Fibroblast of lung (primary cell): Measurements from ENCODE around the gene SHROOM3. TPM values are rescaled to one million over a fixed set of nuclear protein-coding genes. Genes with fewer than 3 reads are reported as not detected.

Experiments
- DNase-seq, 2 donors: peaks; one replicate each; pipeline versions ENCODE4 v3.0.0 to v3.0.0-alpha.2; 2010; ENCODE audit warnings: low read depth in 2 of 2
- H2AFZ ChIP-seq: 2 replicates; pipeline ENCODE4 v1.5.1; 2012; ENCODE audit warnings: low read length, control low read depth, inconsistent platforms
- H3K27ac ChIP-seq: 2 replicates; pipeline ENCODE4 v1.5.1; 2011; ENCODE audit warnings: low read length, control low read depth; ENCODE audit not compliant: insufficient read depth
- H3K27me3 ChIP-seq: 2 replicates; pipeline ENCODE4 v1.5.1; 2011; ENCODE audit warnings: mild to moderate bottlenecking, low read length; ENCODE audit not compliant: control insufficient read depth, insufficient read depth
- H3K36me3 ChIP-seq: 2 replicates; pipeline ENCODE4 v1.5.1; 2011; ENCODE audit warnings: low read length; ENCODE audit not compliant: control insufficient read depth, insufficient read depth
- H3K4me1 ChIP-seq: 2 replicates; pipeline ENCODE4 v1.5.1; 2011; ENCODE audit warnings: low read length; ENCODE audit not compliant: control insufficient read depth, insufficient read depth; ENCODE audit errors: extremely low read depth
- H3K4me2 ChIP-seq: 2 replicates; pipeline ENCODE4 v1.5.1; 2011; ENCODE audit warnings: low read length, control low read depth; ENCODE audit not compliant: insufficient read depth; ENCODE audit errors: extremely low read depth
- H3K4me3 ChIP-seq, 4 experiments: fragments of 200-600 bp in 1 of 4; sonication (generic) in 1 of 4; replicated peaks in 1 of 4; 2 replicates each; pipeline ENCODE4 v1.5.1; 2011 to 2016; ENCODE audit warnings: low read length in 4 of 4, low read depth in 3 of 4, mild to moderate bottlenecking in 3 of 4, control low read depth in 2 of 4, inconsistent platforms in 1 of 4, mixed read lengths in 1 of 4; ENCODE audit not compliant: insufficient read depth in 1 of 4; ENCODE audit errors: control extremely low read depth in 1 of 4
- H3K79me2 ChIP-seq: 2 replicates; pipeline ENCODE4 v1.5.1; 2012; ENCODE audit warnings: mild to moderate bottlenecking, low read length, inconsistent platforms; ENCODE audit not compliant: control insufficient read depth, insufficient read depth
- H3K9ac ChIP-seq: 2 replicates; pipeline ENCODE4 v1.5.1; 2011; ENCODE audit warnings: mild to moderate bottlenecking, low read length, control low read depth; ENCODE audit not compliant: insufficient read depth
- H3K9me3 ChIP-seq: 2 replicates; pipeline ENCODE4 v1.5.1; 2012; ENCODE audit warnings: low read depth, low read length; ENCODE audit not compliant: control insufficient read depth, insufficient read depth
- H4K20me1 ChIP-seq: 2 replicates; pipeline ENCODE4 v1.5.1; 2011; ENCODE audit warnings: low read length; ENCODE audit not compliant: control insufficient read depth, insufficient read depth; ENCODE audit errors: extremely low read depth
- EZH2 ChIP-seq: IDR thresholded peaks from 2 replicates; pipeline ENCODE4 v1.5.1; 2012; ENCODE audit warnings: low read length, control low read depth, mild to moderate bottlenecking; ENCODE audit errors: missing control alignments
- polyA plus RNA-seq, 2 donors: library from polyadenylated mRNA; depleted of rRNA in 1 of 2; stranded (reverse) in 1 of 2; unstranded in 1 of 2; fragments of >200 nt; gene quantifications; 2 replicates each; pipeline ENCODE4 v1.2.1, GENCODE V29; 2011 to 2012; ENCODE audit warnings: missing spikeins in 1 of 2
- total RNA-seq: library from RNA; depleted of rRNA; stranded (reverse); fragments of >200 nt; gene quantifications from 2 replicates; pipeline ENCODE4 v1.2.1, GENCODE V29; 2014
- TF ChIP-seq, protein P1 (sequence below), 2 donors: IDR thresholded peaks in 1 of 2; conservative IDR thresholded peaks in 1 of 2; 1 replicate in 1 of 2; 2 replicates in 1 of 2; pipeline ENCODE4 v1.5.1; 2011 to 2012; ENCODE audit warnings: low read length in 2 of 2, control low read depth in 1 of 2, inconsistent platforms in 1 of 2, low read depth in 1 of 2, mild to moderate bottlenecking in 1 of 2

SHROOM3 gene
- total and polyA plus RNA-seq, 2 donors (not counting 1 experiment from before 2014, with no cell fraction given), result 9.9 to 23.9 TPM

DNA sequence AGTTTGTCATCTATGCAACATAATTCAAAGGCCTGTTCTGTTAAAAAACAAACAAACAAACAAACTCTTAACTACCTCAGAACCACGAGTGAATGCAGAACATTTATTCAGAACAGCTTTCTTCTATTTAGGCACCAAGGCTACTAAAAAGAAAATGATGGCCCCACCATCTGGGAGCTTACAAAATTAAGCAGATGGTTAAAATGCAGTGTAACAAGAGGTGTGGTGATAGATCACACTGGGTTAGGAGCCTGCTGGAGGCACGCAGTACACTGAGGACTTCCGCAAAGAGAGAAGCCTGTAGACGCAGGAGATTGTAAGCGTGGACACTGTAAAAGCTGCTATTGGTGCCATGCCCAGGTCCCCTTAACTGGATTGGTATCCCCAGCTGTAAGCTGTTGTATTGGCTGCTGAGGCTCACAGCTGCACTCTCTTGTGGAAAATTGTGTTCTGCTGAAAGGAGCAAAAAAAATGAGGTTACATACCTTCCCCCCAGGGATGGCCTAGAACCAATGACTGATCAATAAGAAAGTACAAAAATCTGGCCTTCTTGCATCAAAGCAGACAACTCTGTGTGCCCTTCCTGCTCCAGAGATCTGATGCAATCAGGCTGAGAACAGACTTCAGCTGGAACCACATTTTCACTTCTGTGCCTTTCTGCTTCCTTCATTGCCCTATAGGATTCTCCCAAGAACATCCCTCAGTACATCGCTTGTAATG is 60.0 kb downstream of the SHROOM3 start:
- Histone ChIP-seq H3K27ac (no peak overlapping the region), H3K36me3 (no peaks in the 10 kb centered on the region), H2AFZ (no peak overlapping the region), H3K4me3 (no peak overlapping the region), H4K20me1 (no peaks in the 10 kb centered on the region), H3K4me2 (no peak overlapping the region), H3K9me3 (no peaks in the 10 kb centered on the region), H3K4me1 (no peaks in the 10 kb centered on the region), H3K27me3 (peaks cover under 1% of the 10 kb centered on the region), H3K79me2 (no peaks in the 10 kb centered on the region), H3K9ac (no peak overlapping the region)
- no peak for DNase-seq
- TF ChIP-seq, protein P1, sequence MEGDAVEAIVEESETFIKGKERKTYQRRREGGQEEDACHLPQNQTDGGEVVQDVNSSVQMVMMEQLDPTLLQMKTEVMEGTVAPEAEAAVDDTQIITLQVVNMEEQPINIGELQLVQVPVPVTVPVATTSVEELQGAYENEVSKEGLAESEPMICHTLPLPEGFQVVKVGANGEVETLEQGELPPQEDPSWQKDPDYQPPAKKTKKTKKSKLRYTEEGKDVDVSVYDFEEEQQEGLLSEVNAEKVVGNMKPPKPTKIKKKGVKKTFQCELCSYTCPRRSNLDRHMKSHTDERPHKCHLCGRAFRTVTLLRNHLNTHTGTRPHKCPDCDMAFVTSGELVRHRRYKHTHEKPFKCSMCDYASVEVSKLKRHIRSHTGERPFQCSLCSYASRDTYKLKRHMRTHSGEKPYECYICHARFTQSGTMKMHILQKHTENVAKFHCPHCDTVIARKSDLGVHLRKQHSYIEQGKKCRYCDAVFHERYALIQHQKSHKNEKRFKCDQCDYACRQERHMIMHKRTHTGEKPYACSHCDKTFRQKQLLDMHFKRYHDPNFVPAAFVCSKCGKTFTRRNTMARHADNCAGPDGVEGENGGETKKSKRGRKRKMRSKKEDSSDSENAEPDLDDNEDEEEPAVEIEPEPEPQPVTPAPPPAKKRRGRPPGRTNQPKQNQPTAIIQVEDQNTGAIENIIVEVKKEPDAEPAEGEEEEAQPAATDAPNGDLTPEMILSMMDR (conservative IDR thresholded peaks at IDR 0.05 in 1 of 2, IDR thresholded peaks at IDR 0.05 in 1 of 2; ENCODE audit: low read depth in 1 of 2, low read length in 2 of 2), result no peak
- no peak for TF ChIP-seq EZH2

DNA sequence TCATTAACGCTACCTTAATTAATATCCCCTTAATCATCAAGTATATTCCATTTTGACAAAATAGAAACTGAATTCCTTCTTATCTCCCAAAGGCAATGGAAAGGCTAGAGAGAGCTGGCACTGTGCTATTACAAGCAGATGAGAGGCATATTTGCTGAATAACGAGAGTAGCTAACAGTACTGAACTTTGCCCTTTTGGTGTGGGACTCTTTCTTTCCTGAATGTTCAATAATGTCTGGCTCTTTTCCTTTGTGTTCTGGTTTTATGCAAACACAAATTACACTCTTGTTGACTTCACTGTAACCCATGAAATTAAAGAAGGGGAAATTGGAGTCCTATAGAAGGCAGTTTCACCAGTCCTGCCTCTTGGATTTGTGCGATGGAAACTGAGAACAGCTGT is 63.5 kb downstream of the SHROOM3 start:
- H3K27me3 ChIP-seq, result peaks cover 8% of the 10 kb centered on the region
- peak; percentile 40 to 77 for DNase-seq
- no peaks in the 10 kb centered on the region for H4K20me1 ChIP-seq

DNA sequence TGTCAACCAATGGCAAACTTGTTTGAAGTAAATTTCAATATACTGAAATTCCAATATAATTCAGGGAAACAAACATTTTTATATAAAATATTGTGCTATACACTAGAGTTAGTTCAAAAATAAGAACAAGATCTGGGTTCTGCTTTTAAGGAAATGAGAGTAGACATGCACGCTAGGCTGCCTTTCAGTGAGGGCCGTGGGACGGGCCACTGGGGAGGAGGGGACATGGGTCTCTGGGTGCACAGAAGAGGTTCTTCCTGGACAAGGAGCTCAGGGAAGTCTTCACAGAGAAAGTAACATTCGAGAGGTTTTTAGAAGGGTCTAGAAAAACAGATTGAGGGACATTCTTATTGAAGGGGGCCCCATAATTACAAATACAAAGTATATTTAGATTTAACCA is 64.4 kb downstream of the SHROOM3 start:
- TF ChIP-seq EZH2, result no peak
- TF ChIP-seq, protein P1 (conservative IDR thresholded peaks at IDR 0.05 in 1 of 2, IDR thresholded peaks at IDR 0.05 in 1 of 2; ENCODE audit: low read depth in 1 of 2, low read length in 2 of 2), result no peak
- Histone ChIP-seq H3K4me1 (no peaks in the 10 kb centered on the region), H3K79me2 (no peaks in the 10 kb centered on the region), H3K27me3 (peaks cover 10% of the 10 kb centered on the region), H3K36me3 (no peaks in the 10 kb centered on the region), H3K4me3 (no peak overlapping the region), H3K9me3 (no peaks in the 10 kb centered on the region), H3K27ac (no peak overlapping the region), H3K9ac (no peak overlapping the region), H2AFZ (no peak overlapping the region), H4K20me1 (no peaks in the 10 kb centered on the region), H3K4me2 (no peak overlapping the region)
- DNase-seq, result no peak

More for the DNA sequence above, 63.5 kb downstream of the SHROOM3 start:
- H3K9ac ChIP-seq, result no peak overlapping the region
- H3K4me3 ChIP-seq, result no peak overlapping the region
- no peaks in the 10 kb centered on the region for H3K4me1 ChIP-seq
- H3K4me2 ChIP-seq, result no peak overlapping the region
- no peak overlapping the region for H3K27ac ChIP-seq
- TF ChIP-seq, protein P1 (conservative IDR thresholded peaks at IDR 0.05 in 1 of 2, IDR thresholded peaks at IDR 0.05 in 1 of 2; ENCODE audit: low read depth in 1 of 2, low read length in 2 of 2), result no peak
- TF ChIP-seq EZH2, result no peak
- no peaks in the 10 kb centered on the region for H3K9me3 ChIP-seq
- H3K36me3 ChIP-seq, result no peaks in the 10 kb centered on the region
- no peak overlapping the region for H2AFZ ChIP-seq
- H3K79me2 ChIP-seq, result no peaks in the 10 kb centered on the region
